K562 (cell line): ENCODE results near the gene DMD.

Source experiments
- CCNT2 ChIP-seq: IDR thresholded peaks from 2 replicates; pipeline ENCODE4 v1.6.1; 2011; ENCODE audit warnings: borderline replicate concordance, low read depth, mild to moderate bottlenecking, moderate library complexity, mixed read lengths, low read length; ENCODE audit not compliant: insufficient read length; ENCODE audit errors: extremely low read depth
- CHCHD3 ChIP-seq: fragments of 250-450 bp; sonication (Bioruptor Pico); IDR thresholded peaks from 2 replicates; pipeline ENCODE4 v2.1.2; 2022; ENCODE audit warnings: mild to moderate bottlenecking
- JUN ChIP-seq, 2 experiments: sonication (generic) in 1 of 2; formaldehyde crosslinking in 1 of 2; IDR thresholded peaks; 2 replicates each; pipeline versions ENCODE4 v1.6.1 to v1.8.0; 2012 to 2022; ENCODE audit warnings: borderline replicate concordance in 2 of 2, mild to moderate bottlenecking in 2 of 2, improper control_type of control experiment in 1 of 2, low read depth in 1 of 2, low read length in 1 of 2, missing genetic modification reagents in 1 of 2
- KLF16 ChIP-seq: IDR thresholded peaks from 2 replicates; pipeline ENCODE4 v1.6.1; 2016; ENCODE audit warnings: antibody characterized with exemption
- MYC ChIP-seq, 2 experiments: fragments of 250-450 bp in 1 of 2; sonication (Bioruptor Pico) in 1 of 2; IDR thresholded peaks; 2 replicates each; pipeline versions ENCODE4 v1.5.1 to v1.6.1; 2012 to 2021; ENCODE audit warnings: low read depth in 2 of 2, borderline replicate concordance in 1 of 2, improper control_type of control experiment in 1 of 2, low read length in 1 of 2, mild to moderate bottlenecking in 1 of 2, moderate library complexity in 1 of 2
- ZBTB17 ChIP-seq: fragments of 450-650 bp; formaldehyde crosslinking; IDR thresholded peaks from 2 replicates; pipeline ENCODE4 v1.4.0; 2020; ENCODE audit warnings: mild to moderate bottlenecking
- ZNF551 ChIP-seq: fragments of 250-450 bp; sonication (Bioruptor Pico); IDR thresholded peaks from 2 replicates; pipeline ENCODE4 v1.5.0; 2021; ENCODE audit warnings: mild to moderate bottlenecking, moderate library complexity
- TF ChIP-seq, protein P1 (sequence below): sonication (generic); formaldehyde crosslinking; IDR thresholded peaks from 2 replicates; pipeline ENCODE4 v1.8.1; 2023; ENCODE audit warnings: mild to moderate bottlenecking, missing genetic modification reagents

DNA sequence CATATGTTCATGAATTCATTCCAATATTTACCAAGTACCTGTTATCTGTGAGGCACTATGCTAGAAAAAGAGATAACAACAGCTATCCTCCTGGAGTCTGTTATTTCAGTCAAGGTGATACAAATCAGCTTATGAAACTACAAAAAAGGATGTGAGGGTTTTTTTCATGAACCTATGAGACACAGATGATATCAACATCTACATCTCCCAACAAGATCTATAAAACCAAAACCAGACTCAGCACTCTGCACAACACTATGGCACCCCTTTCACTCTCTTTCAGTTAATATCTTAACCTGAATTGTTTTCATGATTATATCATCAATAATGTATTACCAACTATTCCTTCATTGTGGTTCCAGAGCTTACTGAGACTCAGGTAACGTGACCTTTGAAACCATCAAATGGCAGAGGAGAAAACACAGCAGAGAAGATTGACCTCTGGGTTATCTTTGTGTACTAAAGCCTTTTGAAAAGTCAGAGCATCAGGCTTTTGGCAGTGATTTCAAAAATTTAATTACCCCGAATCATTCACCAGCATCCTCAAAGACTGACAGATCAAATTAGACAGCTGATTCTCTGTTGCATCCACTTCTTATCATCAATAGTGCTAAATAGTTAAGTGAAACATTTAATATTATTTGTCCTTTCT is 1894.9 kb downstream of the DMD start:
- TF ChIP-seq ZNF551 (CRISPR knock-in tag) = no peak
- TF ChIP-seq MYC (IDR thresholded peaks at IDR 0.05; ENCODE audit: low read depth, low read length) = no peak
- TF ChIP-seq MYC (CRISPR knock-in tag; IDR thresholded peaks at IDR 0.05; ENCODE audit: borderline replicate concordance, low read depth) = no peak
- TF ChIP-seq, protein P1, sequence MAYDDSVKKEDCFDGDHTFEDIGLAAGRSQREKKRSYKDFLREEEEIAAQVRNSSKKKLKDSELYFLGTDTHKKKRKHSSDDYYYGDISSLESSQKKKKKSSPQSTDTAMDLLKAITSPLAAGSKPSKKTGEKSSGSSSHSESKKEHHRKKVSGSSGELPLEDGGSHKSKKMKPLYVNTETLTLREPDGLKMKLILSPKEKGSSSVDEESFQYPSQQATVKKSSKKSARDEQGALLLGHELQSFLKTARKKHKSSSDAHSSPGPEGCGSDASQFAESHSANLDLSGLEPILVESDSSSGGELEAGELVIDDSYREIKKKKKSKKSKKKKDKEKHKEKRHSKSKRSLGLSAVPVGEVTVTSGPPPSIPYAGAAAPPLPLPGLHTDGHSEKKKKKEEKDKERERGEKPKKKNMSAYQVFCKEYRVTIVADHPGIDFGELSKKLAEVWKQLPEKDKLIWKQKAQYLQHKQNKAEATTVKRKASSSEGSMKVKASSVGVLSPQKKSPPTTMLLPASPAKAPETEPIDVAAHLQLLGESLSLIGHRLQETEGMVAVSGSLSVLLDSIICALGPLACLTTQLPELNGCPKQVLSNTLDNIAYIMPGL (CRISPR knock-in tag) = no peak
- no peak for TF ChIP-seq CHCHD3 (CRISPR knock-in tag)
- TF ChIP-seq CCNT2 = no peak
- no peak for TF ChIP-seq KLF16
- no peak for TF ChIP-seq JUN (IDR thresholded peaks at IDR 0.05; ENCODE audit: borderline replicate concordance, low read depth, low read length)
- TF ChIP-seq JUN (CRISPR knock-in tag; IDR thresholded peaks at IDR 0.05; ENCODE audit: borderline replicate concordance) = no peak
- no peak for TF ChIP-seq ZBTB17 (CRISPR knock-in tag)
